Measurements from ENCODE around the gene PPP1R2C.
A peak's percentile ranks its signal among the peaks of the same experiment; 100 is the strongest.

PPP1R2C gene

GRCh38 chrX:42746606-42747005 is 31.4 kb downstream of the PPP1R2C start:
- no peak for DNase-seq

GRCh38 chrX:42740456-42740855 is 37.5 kb downstream of the PPP1R2C start:
- no peak for DNase-seq

GRCh38 chrX:42739741-42740140 is 38.2 kb downstream of the PPP1R2C start:
- DNase-seq: peak; percentile 12

GRCh38 chrX:42739258-42739657 is 38.7 kb downstream of the PPP1R2C start:
- peak; percentile 56 for DNase-seq

- DNase-seq: no peak
These were observed 39.4 kb downstream of the PPP1R2C start for GRCh38 chrX:42738552-42738951.

GRCh38 chrX:42735250-42735649 is 42.7 kb downstream of the PPP1R2C start:
- DNase-seq: no peak

- no peak for DNase-seq
These were observed 45.5 kb downstream of the PPP1R2C start for GRCh38 chrX:42732506-42732905.
